Measurements from ENCODE around the gene ZNF583.

ZNF583 gene

DNA sequence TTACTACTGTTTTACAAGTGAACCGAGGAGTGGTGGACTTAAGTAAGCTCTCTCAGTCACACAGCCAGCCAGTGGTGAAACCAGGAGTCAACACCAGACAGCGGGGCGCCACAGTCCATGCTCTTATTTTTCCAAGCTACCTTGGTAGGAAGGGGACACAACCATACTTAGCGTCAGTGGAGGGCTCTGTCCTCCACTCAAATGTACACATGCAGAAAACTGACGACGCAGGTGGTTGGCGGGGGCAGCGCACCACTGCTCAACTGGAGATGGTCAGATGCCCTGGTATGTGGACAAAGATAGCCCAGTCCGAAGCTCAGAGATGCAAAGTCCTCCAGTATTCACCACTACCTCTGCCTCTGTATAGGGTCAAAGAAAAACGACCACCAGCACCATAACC, 72.0 kb downstream of the ZNF583 start:
- DNase-seq: no peak
